Measurements from ENCODE around the gene SLC29A4. TPM values are rescaled to one million over a fixed set of nuclear protein-coding genes. Genes with fewer than 3 reads are reported as not detected.
"Not testable (repeated sequence)": the region's sequence is repeated elsewhere in the genome, so short reads cannot be mapped to it uniquely, and the experiment has no call there.

Gene SLC29A4
- polyA plus RNA-seq, 1 of the 3 experiments (the other 2 are of a cell fraction): 12.3 TPM

DNA sequence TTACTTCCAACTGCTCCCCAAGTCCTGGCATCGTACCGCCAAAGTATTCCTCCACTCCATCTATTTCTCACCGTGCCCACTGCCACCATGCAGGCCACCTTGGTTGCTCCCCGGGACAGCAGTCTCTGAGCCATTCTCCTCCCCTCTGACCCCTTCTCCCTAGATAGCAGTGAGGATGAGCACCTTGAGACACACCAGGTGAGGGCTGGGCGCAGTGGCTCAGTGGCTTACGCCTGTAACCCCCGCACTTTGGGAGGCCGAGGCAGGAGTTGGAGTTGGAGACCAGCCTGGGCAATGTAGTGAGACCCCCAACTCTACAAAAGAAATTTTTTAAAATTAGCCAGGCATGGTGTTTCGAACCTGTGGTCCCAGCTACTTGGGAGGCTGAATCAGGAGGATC lies 4.2 kb downstream of the SLC29A4 start:
- H3K4me3 ChIP-seq (ENCODE audit: low read depth in 2 of 2, low read length in 1 of 2): no peak overlapping the region
- no peak for TF ChIP-seq MEF2A (IDR thresholded peaks at IDR 0.05; ENCODE audit: borderline replicate concordance, low read depth)
- TF ChIP-seq RCOR1 (IDR thresholded peaks at IDR 0.05; ENCODE audit: low read length): no peak
- TF ChIP-seq POLR2AphosphoS5 (IDR thresholded peaks at IDR 0.05; ENCODE audit: low read depth, low read length): no peak
- TF ChIP-seq, protein P1, sequence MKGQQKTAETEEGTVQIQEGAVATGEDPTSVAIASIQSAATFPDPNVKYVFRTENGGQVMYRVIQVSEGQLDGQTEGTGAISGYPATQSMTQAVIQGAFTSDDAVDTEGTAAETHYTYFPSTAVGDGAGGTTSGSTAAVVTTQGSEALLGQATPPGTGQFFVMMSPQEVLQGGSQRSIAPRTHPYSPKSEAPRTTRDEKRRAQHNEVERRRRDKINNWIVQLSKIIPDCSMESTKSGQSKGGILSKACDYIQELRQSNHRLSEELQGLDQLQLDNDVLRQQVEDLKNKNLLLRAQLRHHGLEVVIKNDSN (IDR thresholded peaks at IDR 0.05; ENCODE audit: borderline replicate concordance, low read depth): no peak
- TF ChIP-seq SMC3 (IDR thresholded peaks at IDR 0.05; ENCODE audit: low read depth, low read length): no peak
- no peak for TF ChIP-seq TCF12 (IDR thresholded peaks at IDR 0.05)
- TF ChIP-seq RAD21 (IDR thresholded peaks at IDR 0.05; ENCODE audit: low read length): no peak
- TF ChIP-seq CHD2 (IDR thresholded peaks at IDR 0.05; ENCODE audit: low read length, partially characterized antibody): no peak
- TF ChIP-seq FOXM1 (IDR thresholded peaks at IDR 0.05; ENCODE audit: low read depth): no peak
- TF ChIP-seq TAF1 (IDR thresholded peaks at IDR 0.05; ENCODE audit: borderline replicate concordance, low read depth, low read length): no peak
- TF ChIP-seq, protein P2, sequence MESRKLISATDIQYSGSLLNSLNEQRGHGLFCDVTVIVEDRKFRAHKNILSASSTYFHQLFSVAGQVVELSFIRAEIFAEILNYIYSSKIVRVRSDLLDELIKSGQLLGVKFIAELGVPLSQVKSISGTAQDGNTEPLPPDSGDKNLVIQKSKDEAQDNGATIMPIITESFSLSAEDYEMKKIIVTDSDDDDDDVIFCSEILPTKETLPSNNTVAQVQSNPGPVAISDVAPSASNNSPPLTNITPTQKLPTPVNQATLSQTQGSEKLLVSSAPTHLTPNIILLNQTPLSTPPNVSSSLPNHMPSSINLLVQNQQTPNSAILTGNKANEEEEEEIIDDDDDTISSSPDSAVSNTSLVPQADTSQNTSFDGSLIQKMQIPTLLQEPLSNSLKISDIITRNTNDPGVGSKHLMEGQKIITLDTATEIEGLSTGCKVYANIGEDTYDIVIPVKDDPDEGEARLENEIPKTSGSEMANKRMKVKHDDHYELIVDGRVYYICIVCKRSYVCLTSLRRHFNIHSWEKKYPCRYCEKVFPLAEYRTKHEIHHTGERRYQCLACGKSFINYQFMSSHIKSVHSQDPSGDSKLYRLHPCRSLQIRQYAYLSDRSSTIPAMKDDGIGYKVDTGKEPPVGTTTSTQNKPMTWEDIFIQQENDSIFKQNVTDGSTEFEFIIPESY (IDR thresholded peaks at IDR 0.05; ENCODE audit: borderline replicate concordance, low read depth): no peak
- TF ChIP-seq, protein P3, sequence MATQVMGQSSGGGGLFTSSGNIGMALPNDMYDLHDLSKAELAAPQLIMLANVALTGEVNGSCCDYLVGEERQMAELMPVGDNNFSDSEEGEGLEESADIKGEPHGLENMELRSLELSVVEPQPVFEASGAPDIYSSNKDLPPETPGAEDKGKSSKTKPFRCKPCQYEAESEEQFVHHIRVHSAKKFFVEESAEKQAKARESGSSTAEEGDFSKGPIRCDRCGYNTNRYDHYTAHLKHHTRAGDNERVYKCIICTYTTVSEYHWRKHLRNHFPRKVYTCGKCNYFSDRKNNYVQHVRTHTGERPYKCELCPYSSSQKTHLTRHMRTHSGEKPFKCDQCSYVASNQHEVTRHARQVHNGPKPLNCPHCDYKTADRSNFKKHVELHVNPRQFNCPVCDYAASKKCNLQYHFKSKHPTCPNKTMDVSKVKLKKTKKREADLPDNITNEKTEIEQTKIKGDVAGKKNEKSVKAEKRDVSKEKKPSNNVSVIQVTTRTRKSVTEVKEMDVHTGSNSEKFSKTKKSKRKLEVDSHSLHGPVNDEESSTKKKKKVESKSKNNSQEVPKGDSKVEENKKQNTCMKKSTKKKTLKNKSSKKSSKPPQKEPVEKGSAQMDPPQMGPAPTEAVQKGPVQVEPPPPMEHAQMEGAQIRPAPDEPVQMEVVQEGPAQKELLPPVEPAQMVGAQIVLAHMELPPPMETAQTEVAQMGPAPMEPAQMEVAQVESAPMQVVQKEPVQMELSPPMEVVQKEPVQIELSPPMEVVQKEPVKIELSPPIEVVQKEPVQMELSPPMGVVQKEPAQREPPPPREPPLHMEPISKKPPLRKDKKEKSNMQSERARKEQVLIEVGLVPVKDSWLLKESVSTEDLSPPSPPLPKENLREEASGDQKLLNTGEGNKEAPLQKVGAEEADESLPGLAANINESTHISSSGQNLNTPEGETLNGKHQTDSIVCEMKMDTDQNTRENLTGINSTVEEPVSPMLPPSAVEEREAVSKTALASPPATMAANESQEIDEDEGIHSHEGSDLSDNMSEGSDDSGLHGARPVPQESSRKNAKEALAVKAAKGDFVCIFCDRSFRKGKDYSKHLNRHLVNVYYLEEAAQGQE (IDR thresholded peaks at IDR 0.05; ENCODE audit: low read depth, low read length): no peak
- no peak for TF ChIP-seq SIN3A (IDR thresholded peaks at IDR 0.05; ENCODE audit: borderline replicate concordance, low read depth, low read length)
- H3K9me2 ChIP-seq: no peaks in the 10 kb centered on the region
- no peak overlapping the region for H3K4me2 ChIP-seq
- WGBS (ENCODE audit: low lambda C conversion rate): 87% methylated on average over 9 of the region's 9 CpGs
- peaks cover 4 to 12% of the 10 kb centered on the region in 2 experiments; a peak in 1 of 4 replicates for H3K4me1 ChIP-seq (ENCODE audit: control insufficient read depth in 1 of 2, insufficient read depth in 2 of 2, low read depth in 1 of 2, low read length in 1 of 2)
- H3K27me3 ChIP-seq (ENCODE audit: insufficient read depth): no peaks in the 10 kb centered on the region
- H4K20me1 ChIP-seq (ENCODE audit: insufficient read depth): 0 out of 2 replicates have a peak, but pooled peaks cover 3% of the 10 kb centered on the region
- H2AFZ ChIP-seq (ENCODE audit: low read depth): no peak overlapping the region
- H3K9ac ChIP-seq: no peak overlapping the region
- ChIA-PET CTCF (interaction anchor here (3.5 to 7.3 kb wide), 2 partner anchors 41 to 46 kb away, joined by 34 to 113 read pairs; no protein-coding TSS in a partner anchor), POLR2A (interaction anchor here (1.2 to 1.8 kb wide), 2 partner anchors 60 to 136 kb away, joined by 3 to 4 read pairs; no protein-coding TSS in a partner anchor)
- H3K9me3 ChIP-seq: no peaks in the 10 kb centered on the region
- H3K79me2 ChIP-seq (ENCODE audit: insufficient read depth): no peaks in the 10 kb centered on the region
- DNase-seq: no peak
- no peak overlapping the region for H3K27ac ChIP-seq (ENCODE audit: low read depth in 2 of 2, low read length in 1 of 2)
- H3K36me3 ChIP-seq (replicated peaks in 1 of 2; ENCODE audit: control insufficient read depth in 1 of 2, insufficient read depth in 2 of 2, low read length in 1 of 2): peaks cover 0 to 17% of the 10 kb centered on the region in 2 experiments
- no peaks in the 10 kb centered on the region for H3F3A ChIP-seq (replicated peaks; ENCODE audit: insufficient read depth)

DNA sequence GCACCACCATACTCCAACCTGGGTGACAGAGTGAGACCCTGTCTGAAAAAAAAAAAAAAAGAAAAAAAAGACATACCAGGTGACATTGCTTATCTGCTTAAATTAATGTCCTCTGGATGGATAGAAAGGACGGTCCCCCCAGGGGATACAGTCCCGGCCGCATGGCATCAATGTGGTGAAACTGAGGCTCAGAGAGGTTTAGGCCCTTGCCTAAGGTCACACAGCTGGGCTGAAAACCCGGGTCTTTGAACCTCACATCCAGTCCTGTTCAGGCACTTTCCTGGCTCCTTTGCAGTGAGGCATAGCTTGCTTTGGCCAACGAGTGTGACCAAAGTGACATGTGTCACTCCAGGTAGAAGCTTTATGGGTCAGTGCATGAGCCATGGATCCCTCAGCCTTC lies 4.6 kb downstream of the SLC29A4 start:
- not testable (repeated sequence) for H3K4me3 ChIP-seq (ENCODE audit: low read depth in 2 of 2, low read length in 1 of 2); H3K9me2 ChIP-seq; H3F3A ChIP-seq (replicated peaks; ENCODE audit: insufficient read depth); H3K27me3 ChIP-seq (ENCODE audit: insufficient read depth); DNase-seq; H4K20me1 ChIP-seq (ENCODE audit: insufficient read depth); H3K79me2 ChIP-seq (ENCODE audit: insufficient read depth); H2AFZ ChIP-seq (ENCODE audit: low read depth); H3K9ac ChIP-seq; H3K9me3 ChIP-seq; H3K4me2 ChIP-seq; H3K27ac ChIP-seq (ENCODE audit: low read depth in 2 of 2, low read length in 1 of 2)
- ChIA-PET POLR2A (interaction anchor here (1.8 kb wide), 1 partner anchor 60 kb away, joined by 4 read pairs; no protein-coding TSS in a partner anchor), CTCF (interaction anchor here (7.3 kb wide), 1 partner anchor 47 kb away, joined by 113 read pairs; no protein-coding TSS in a partner anchor)
- WGBS (ENCODE audit: low lambda C conversion rate): 94% methylated on average over 5 of the region's 5 CpGs
- H3K36me3 ChIP-seq (replicated peaks in 1 of 2; ENCODE audit: control insufficient read depth in 1 of 2, insufficient read depth in 2 of 2, low read length in 1 of 2): peaks cover 0 to 17% of the 10 kb centered on the region in 2 experiments
- peaks cover 4 to 12% of the 10 kb centered on the region in 2 experiments; a peak in 1 of 4 replicates for H3K4me1 ChIP-seq (ENCODE audit: control insufficient read depth in 1 of 2, insufficient read depth in 2 of 2, low read depth in 1 of 2, low read length in 1 of 2)
